Ectodermal cell (in vitro differentiated cells): ENCODE data around the gene MRPL58.
"Not testable (repeated sequence)": the region's sequence is repeated elsewhere in the genome, so short reads cannot be mapped to it uniquely, and the experiment has no call there.

Experiments
- H3K27ac ChIP-seq: 2 replicates; pipeline ENCODE4 v1.7.0; 2013; ENCODE audit warnings: mild to moderate bottlenecking, low read depth, low read length; ENCODE audit not compliant: insufficient read depth, poor library complexity, severe bottlenecking
- H3K27me3 ChIP-seq: 2 replicates; pipeline ENCODE4 v1.7.0; 2013; ENCODE audit warnings: mild to moderate bottlenecking, low read length; ENCODE audit not compliant: insufficient read depth, control insufficient read depth, poor library complexity, severe bottlenecking
- H3K36me3 ChIP-seq: one replicate; pipeline ENCODE4 v1.7.0; 2013; ENCODE audit warnings: low read length; ENCODE audit not compliant: control insufficient read depth, insufficient read depth
- H3K4me1 ChIP-seq: one replicate; pipeline ENCODE4 v1.7.0; 2013; ENCODE audit warnings: low read length; ENCODE audit not compliant: control insufficient read depth, insufficient read depth
- H3K4me3 ChIP-seq: 2 replicates; pipeline ENCODE4 v1.7.0; 2013; ENCODE audit warnings: low read depth, low read length, control low read depth; ENCODE audit not compliant: insufficient read depth
- H3K9me3 ChIP-seq: 2 replicates; pipeline ENCODE4 v1.7.0; 2013; ENCODE audit warnings: mild to moderate bottlenecking, low read length, moderate library complexity; ENCODE audit not compliant: control insufficient read depth
- WGBS, 2 experiments: methylation state at CpG; one replicate each; pipeline ENCODE4 v1.1.7; 2013; ENCODE audit warnings: missing lambda C conversion rate in 2 of 2; 5-methylcytosine and 5-hydroxymethylcytosine counted together

MRPL58 gene

GRCh38 chr17:75012096-75012345, 449 bp upstream of the MRPL58 start:
- Histone ChIP-seq H3K27me3 (no peaks in the 10 kb centered on the region), H3K9me3 (no peaks in the 10 kb centered on the region), H3K36me3 (no peaks in the 10 kb centered on the region), H3K4me3 (peak overlapping the region; percentile 75), H3K27ac (no peak overlapping the region), H3K4me1 (peaks cover 11% of the 10 kb centered on the region)
- 52 to 60% methylated on average over 5 of the region's 5 CpGs for WGBS, 2 experiments

GRCh38 chr17:75013092-75013559, 656 bp downstream of the MRPL58 start:
- peak overlapping the region; percentile 75 for H3K4me3 ChIP-seq
- H3K36me3 ChIP-seq: no peaks in the 10 kb centered on the region
- H3K4me1 ChIP-seq: peaks cover 11% of the 10 kb centered on the region
- H3K27ac ChIP-seq: peak overlapping the region; percentile 56
- no peaks in the 10 kb centered on the region for H3K27me3 ChIP-seq
- H3K9me3 ChIP-seq: no peaks in the 10 kb centered on the region
- WGBS, 2 experiments: 2% methylated on average over 10 of the region's 10 CpGs

DNA sequence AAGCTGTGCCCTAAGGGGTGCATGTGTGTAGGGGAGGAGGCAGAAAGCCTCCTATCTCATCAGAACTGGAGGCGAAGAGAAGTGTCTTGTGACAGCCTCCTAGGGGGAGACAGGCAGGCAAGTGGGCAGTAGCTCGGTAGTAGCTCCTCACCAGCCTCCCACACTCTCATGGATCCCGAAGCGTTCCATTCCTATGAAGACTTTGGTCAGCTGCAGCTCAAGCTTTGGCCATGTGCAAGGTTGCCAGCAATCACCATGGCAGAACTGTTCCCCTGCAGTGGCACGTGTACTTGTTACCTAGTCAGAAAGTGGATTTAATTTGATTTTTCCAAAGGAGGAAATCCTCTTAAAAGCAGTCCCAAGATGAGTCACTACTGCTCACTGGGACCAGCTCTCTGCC, 6.7 kb downstream of the MRPL58 start:
- no peaks in the 10 kb centered on the region for H3K9me3 ChIP-seq
- no peak overlapping the region for H3K27ac ChIP-seq
- WGBS, 2 experiments: 93% methylated on average over 5 of the region's 5 CpGs
- peaks cover 10% of the 10 kb centered on the region for H3K36me3 ChIP-seq
- H3K27me3 ChIP-seq: no peaks in the 10 kb centered on the region
- no peak overlapping the region for H3K4me3 ChIP-seq
- no peaks in the 10 kb centered on the region for H3K4me1 ChIP-seq

DNA sequence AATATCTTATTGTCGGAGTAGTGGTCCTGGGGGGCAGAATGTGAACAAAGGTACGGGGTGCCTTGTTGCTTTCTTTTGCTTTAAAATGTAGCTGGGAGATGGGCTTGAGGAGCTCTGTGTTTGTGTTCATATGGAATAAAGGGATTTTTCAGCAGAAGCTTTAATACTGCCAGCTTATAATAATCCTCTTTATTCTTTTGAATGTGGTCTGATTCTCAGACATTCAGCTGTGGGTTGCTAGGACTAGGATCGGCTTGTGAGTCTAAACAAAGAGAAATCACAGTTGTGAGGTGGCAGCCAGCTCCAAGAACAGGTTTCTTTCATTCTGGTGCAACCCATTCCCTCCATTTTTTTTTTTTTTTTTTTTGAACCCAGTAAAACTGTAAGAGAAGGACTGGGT, 7.2 kb downstream of the MRPL58 start:
- Histone ChIP-seq H3K27ac (no peak overlapping the region), H3K4me1 (no peaks in the 10 kb centered on the region), H3K9me3 (no peaks in the 10 kb centered on the region), H3K36me3 (peaks cover 10% of the 10 kb centered on the region), H3K27me3 (no peaks in the 10 kb centered on the region), H3K4me3 (no peak overlapping the region)
- WGBS, 2 experiments: 92 to 94% methylated on average over 3 of the region's 3 CpGs

- no peaks in the 10 kb centered on the region for H3K4me1 ChIP-seq
- WGBS, 2 experiments: 95 to 96% methylated on average over 19 of the region's 19 CpGs
- H3K9me3 ChIP-seq: no peaks in the 10 kb centered on the region
- peaks cover 10% of the 10 kb centered on the region for H3K36me3 ChIP-seq
- no peak overlapping the region for H3K27ac ChIP-seq
- no peaks in the 10 kb centered on the region for H3K27me3 ChIP-seq
- H3K4me3 ChIP-seq: no peak overlapping the region
These were observed 8.1 kb downstream of the MRPL58 start for GRCh38 chr17:75020331-75021110.

GRCh38 chr17:75024686-75025397, 12.4 kb downstream of the MRPL58 start:
- Histone ChIP-seq H3K27ac (no peak overlapping the region), H3K27me3 (no peaks in the 10 kb centered on the region), H3K4me3 (no peak overlapping the region), H3K9me3 (no peaks in the 10 kb centered on the region), H3K4me1 (no peaks in the 10 kb centered on the region), H3K36me3 (peaks cover 10% of the 10 kb centered on the region)
- WGBS, 2 experiments: 94 to 96% methylated on average over 10 of the region's 10 CpGs

DNA sequence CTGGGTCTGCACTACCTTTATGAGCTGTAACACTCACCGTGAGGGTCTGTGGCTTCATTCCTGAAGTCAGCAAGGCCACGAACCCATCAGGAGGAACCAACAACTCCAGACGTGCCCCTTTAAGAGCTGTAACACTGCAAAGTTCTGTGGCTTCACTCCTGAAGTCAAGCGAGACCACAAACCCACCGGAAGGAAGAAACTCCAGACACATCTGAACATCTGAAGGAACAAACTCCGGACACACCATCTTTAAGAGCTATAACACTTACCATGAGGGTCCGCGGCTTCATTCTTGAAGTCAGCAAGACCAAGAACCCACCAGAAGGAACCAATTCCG, 12.9 kb downstream of the MRPL58 start:
- not testable (repeated sequence) for H3K36me3 ChIP-seq, H3K9me3 ChIP-seq, H3K4me1 ChIP-seq, H3K4me3 ChIP-seq, H3K27me3 ChIP-seq, H3K27ac ChIP-seq
- WGBS, 2 experiments: 96 to 97% methylated on average over 9 of the region's 9 CpGs

- not testable (repeated sequence) for H3K9me3 ChIP-seq, H3K36me3 ChIP-seq, H3K4me3 ChIP-seq, H3K27ac ChIP-seq, H3K4me1 ChIP-seq, H3K27me3 ChIP-seq
- 88 to 95% methylated on average over 2 of the region's 2 CpGs for WGBS, 2 experiments
These were observed 14.2 kb downstream of the MRPL58 start for GRCh38 chr17:75026650-75027049.

GRCh38 chr17:75030161-75030560, 17.7 kb downstream of the MRPL58 start:
- H3K27me3 ChIP-seq: no peaks in the 10 kb centered on the region
- no peaks in the 10 kb centered on the region for H3K36me3 ChIP-seq
- 90% methylated on average over 8 of the region's 8 CpGs for WGBS, 2 experiments
- peaks cover 2% of the 10 kb centered on the region for H3K9me3 ChIP-seq
- H3K27ac ChIP-seq: no peak overlapping the region
- H3K4me1 ChIP-seq: no peaks in the 10 kb centered on the region
- H3K4me3 ChIP-seq: no peak overlapping the region

DNA sequence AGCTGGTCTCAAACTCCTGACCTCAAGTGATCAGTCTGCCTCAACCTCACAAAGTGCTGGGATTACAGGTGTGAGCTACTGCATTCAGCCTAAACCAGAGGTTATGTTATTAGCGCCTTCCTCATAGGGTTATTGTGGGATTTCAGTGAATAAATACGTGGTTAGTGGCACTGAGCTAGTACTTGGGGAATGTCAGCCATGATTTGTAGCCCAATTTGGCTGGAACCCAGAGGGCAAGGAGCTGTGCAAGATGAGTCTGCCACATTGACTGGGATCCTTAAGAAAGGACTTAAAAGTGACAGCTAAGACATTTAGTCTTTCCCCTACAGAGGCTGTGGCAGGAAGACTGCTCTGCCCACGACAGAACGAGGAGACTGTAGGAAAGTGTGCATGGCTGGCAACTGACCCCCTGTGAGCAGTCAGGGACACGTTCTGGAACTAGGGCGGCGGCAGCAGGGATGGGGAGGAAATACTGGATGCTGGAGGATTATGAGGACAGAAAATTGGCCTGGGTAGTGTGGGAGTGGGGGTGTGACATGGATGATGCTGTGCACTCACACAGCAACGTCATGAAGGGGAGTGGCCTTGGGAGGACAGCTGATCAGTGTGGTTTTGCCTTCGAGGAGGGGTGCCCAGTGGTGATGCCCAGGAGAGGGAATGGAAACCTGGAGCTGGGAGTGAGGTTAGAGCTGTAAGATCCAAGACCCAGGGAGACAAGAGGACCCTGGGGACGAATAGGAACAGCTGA, 19.7 kb downstream of the MRPL58 start:
- H3K36me3 ChIP-seq: no peaks in the 10 kb centered on the region
- H3K4me1 ChIP-seq: no peaks in the 10 kb centered on the region
- no peak overlapping the region for H3K27ac ChIP-seq
- no peaks in the 10 kb centered on the region for H3K27me3 ChIP-seq
- no peak overlapping the region for H3K4me3 ChIP-seq
- H3K9me3 ChIP-seq: peaks cover 2% of the 10 kb centered on the region
- 68 to 75% methylated on average over 10 of the region's 10 CpGs for WGBS, 2 experiments
